HepG2 (cell line): Measurements from ENCODE around the gene WRAP73. TPM values are rescaled to one million over a fixed set of nuclear protein-coding genes. Genes with fewer than 3 reads are reported as not detected.

Experiments used
- AGO2 ChIP-seq: fragments of 200-400 bp; formaldehyde crosslinking; optimal IDR thresholded peaks from 2 replicates; pipeline ENCODE3; 2017; ENCODE audit warnings: mild to moderate bottlenecking, low read depth, low read length, moderate library complexity
- AKAP8 ChIP-seq: sonication (generic); formaldehyde crosslinking; IDR thresholded peaks from 2 replicates; pipeline ENCODE4 v1.5.1; 2020; ENCODE audit warnings: mild to moderate bottlenecking, missing genetic modification reagents
- ATF7-NPFF ChIP-seq: sonication (generic); formaldehyde crosslinking; IDR thresholded peaks from 2 replicates; pipeline ENCODE4 v1.8.1; 2023; ENCODE audit warnings: mild to moderate bottlenecking, low read depth, missing genetic modification reagents, moderate library complexity
- EHMT2 ChIP-seq: fragments of 200-600 bp; sonication (generic); IDR thresholded peaks from 2 replicates; pipeline ENCODE4 v1.7.0; 2017; ENCODE audit warnings: antibody characterized with exemption, low read depth, low read length, borderline replicate concordance
- HDAC1 ChIP-seq: sonication (generic); formaldehyde crosslinking; IDR thresholded peaks from 2 replicates; pipeline ENCODE4 v1.5.1; 2020; ENCODE audit warnings: mild to moderate bottlenecking, missing genetic modification reagents
- IKZF4 ChIP-seq: sonication (generic); formaldehyde crosslinking; IDR thresholded peaks from 2 replicates; pipeline ENCODE4 v1.5.1; 2020; ENCODE audit warnings: borderline replicate concordance, mild to moderate bottlenecking, low read depth, missing genetic modification reagents; ENCODE audit errors: not compliant biosample characterization
- NFYB ChIP-seq: sonication (generic); formaldehyde crosslinking; IDR thresholded peaks from 2 replicates; pipeline ENCODE4 v1.4.0; 2020; ENCODE audit warnings: missing genetic modification reagents
- PAWR ChIP-seq: sonication (generic); formaldehyde crosslinking; IDR thresholded peaks from 2 replicates; pipeline ENCODE4 v1.4.0; 2020; ENCODE audit warnings: missing genetic modification reagents, mild to moderate bottlenecking, borderline replicate concordance
- SCMH1 ChIP-seq: sonication (generic); formaldehyde crosslinking; IDR thresholded peaks from 2 replicates; pipeline ENCODE4 v1.9.0; 2021; ENCODE audit warnings: missing genetic modification reagents, mild to moderate bottlenecking, borderline replicate concordance
- SP1 ChIP-seq, 2 experiments: fragments of 450-650 bp in 1 of 2; sonication (generic) in 1 of 2; formaldehyde crosslinking in 1 of 2; IDR thresholded peaks; 2 replicates each; pipeline versions ENCODE4 v1.4.0 to v1.6.1; 2016 to 2020; ENCODE audit warnings: missing genetic modification reagents in 1 of 2
- ZFY ChIP-seq: sonication (generic); formaldehyde crosslinking; IDR thresholded peaks from 2 replicates; pipeline ENCODE4 v1.4.0; 2020; ENCODE audit warnings: missing genetic modification reagents
- ZNF180 ChIP-seq: sonication (generic); formaldehyde crosslinking; IDR thresholded peaks from 2 replicates; pipeline ENCODE4 v1.4.0; 2020; ENCODE audit warnings: low read depth, missing genetic modification reagents, borderline replicate concordance
- ZNF24 ChIP-seq: fragments of 450-650 bp; IDR thresholded peaks from 2 replicates; pipeline ENCODE4 v1.6.1; 2017; ENCODE audit warnings: antibody characterized with exemption, mild to moderate bottlenecking
- ZNF484 ChIP-seq: sonication (generic); formaldehyde crosslinking; IDR thresholded peaks from 2 replicates; pipeline ENCODE4 v1.5.1; 2020; ENCODE audit warnings: mild to moderate bottlenecking, low read depth, missing genetic modification reagents, borderline replicate concordance
- ZNF530 ChIP-seq: sonication (generic); formaldehyde crosslinking; IDR thresholded peaks from 2 replicates; pipeline ENCODE4 v1.5.0; 2020; ENCODE audit warnings: low read depth, mild to moderate bottlenecking, missing genetic modification reagents
- ZNF547 ChIP-seq: sonication (generic); formaldehyde crosslinking; IDR thresholded peaks from 2 replicates; pipeline ENCODE4 v1.5.1; 2020; ENCODE audit warnings: mild to moderate bottlenecking, missing genetic modification reagents
- ZNF552 ChIP-seq: sonication (generic); formaldehyde crosslinking; IDR thresholded peaks from 2 replicates; pipeline ENCODE4 v1.9.0; 2022; ENCODE audit warnings: missing genetic modification reagents, mild to moderate bottlenecking, borderline replicate concordance
- ZNF782 ChIP-seq: sonication (generic); formaldehyde crosslinking; IDR thresholded peaks from 2 replicates; pipeline ENCODE4 v1.4.0; 2020; ENCODE audit warnings: missing genetic modification reagents, mild to moderate bottlenecking, borderline replicate concordance
- ZNF883 ChIP-seq: sonication (generic); formaldehyde crosslinking; IDR thresholded peaks from 2 replicates; pipeline ENCODE4 v1.5.1; 2020; ENCODE audit warnings: mild to moderate bottlenecking, missing genetic modification reagents; ENCODE audit errors: not compliant biosample characterization
- polyA plus RNA-seq, 8 experiments: library from polyadenylated mRNA; depleted of rRNA in 3 of 8; stranded (reverse) in 7 of 8; unstranded in 1 of 8; fragments of >200 nt; fragmentation: Illumina TruSeq in 4 of 8; extraction: Trizol in 4 of 8; gene quantifications; 2 replicates each; pipeline versions ENCODE4 v1.2.1 to v1.2.3, GENCODE V29; 2011 to 2016; ENCODE audit warnings: low read depth in 4 of 8, missing spikeins in 1 of 8, mixed read lengths in 1 of 8; ENCODE audit not compliant: insufficient read depth in 1 of 8
- total RNA-seq, 5 experiments: library from RNA; depleted of rRNA; stranded (reverse); fragments of >200 nt; fragmentation: Illumina TruSeq; extraction: Trizol; gene quantifications; 2 replicates each; pipeline ENCODE4 v1.2.3, GENCODE V29; 2016; ENCODE audit warnings: low read depth in 1 of 5
- TF ChIP-seq, protein P1 (sequence below): sonication (generic); formaldehyde crosslinking; IDR thresholded peaks from 2 replicates; pipeline ENCODE4 v1.5.0; 2020; ENCODE audit warnings: mild to moderate bottlenecking, missing genetic modification reagents
- TF ChIP-seq, protein P2 (sequence below): IDR thresholded peaks from 2 replicates; pipeline ENCODE4 v1.6.1; 2016; ENCODE audit warnings: low read depth, missing genetic modification reagents, missing compliant biosample characterization

The WRAP73 gene
- total and polyA plus RNA-seq, 2 of the 13 experiments (the other 11 are each of a cell fraction or from before 2014, with no cell fraction given): 18.1 to 40.4 TPM

DNA sequence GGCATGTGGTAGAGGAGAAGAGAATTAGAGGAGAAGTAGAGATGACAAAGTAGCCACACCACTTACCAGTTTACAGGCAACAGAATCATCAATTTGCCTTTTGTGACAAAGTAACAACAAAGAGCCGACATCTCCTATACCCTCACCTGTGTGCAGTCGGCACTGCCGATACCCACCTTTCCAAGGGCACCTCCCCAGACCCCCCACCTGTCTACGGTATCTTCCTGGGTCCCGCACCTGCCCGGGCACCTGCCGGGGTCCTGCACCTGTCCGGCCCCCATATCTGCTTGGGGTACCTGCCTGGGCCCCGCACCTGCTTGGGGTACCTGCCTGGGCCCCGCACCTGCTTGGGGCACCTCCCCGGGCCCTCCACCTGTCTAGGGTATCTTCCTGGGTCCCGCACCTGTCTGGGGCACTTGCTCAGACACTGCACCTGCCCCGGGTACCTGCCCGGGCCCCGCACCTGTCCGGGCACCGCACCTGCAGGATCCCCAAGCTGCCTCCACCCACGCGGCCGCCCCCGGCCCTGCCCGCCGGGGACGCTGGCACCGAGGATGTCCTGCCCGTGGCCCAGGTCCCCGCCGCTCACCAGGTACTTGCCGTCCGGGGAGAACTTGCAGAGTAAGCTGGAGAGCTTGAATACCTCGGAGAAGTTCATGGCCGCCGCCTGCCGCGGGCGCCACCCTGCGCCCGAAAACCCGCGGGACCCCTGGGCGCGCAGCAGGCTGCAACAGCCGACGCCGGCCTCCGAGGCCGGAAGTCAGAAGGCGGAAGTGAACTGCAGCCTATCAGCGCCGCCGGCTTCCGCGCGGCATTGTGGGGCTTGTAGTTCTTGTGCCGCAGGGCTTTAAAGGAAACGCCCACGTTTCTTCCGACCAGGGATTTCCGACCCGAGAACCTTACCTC lies at the start of gene WRAP73 (continued):
- TF ChIP-seq ATF7-NPFF (CRISPR knock-in tag) (peak; percentile 48; the same call in 1 of the 2 replicates), ZNF484 (CRISPR knock-in tag) (no peak), ZNF547 (CRISPR knock-in tag) (no peak), HDAC1 (peak; percentile 57), ZNF530 (no peak), SP1 (IDR thresholded peaks at IDR 0.05) (no peak), SP1 (CRISPR knock-in tag; IDR thresholded peaks at IDR 0.05) (no peak), ZNF24 (no peak), PAWR (CRISPR knock-in tag) (0 out of 2 replicates have a peak, but pooled peaks have one; percentile 47), IKZF4 (CRISPR knock-in tag) (no peak), AKAP8 (0 out of 2 replicates have a peak, but pooled peaks have one; percentile 43), ZNF552 (CRISPR knock-in tag) (0 out of 2 replicates have a peak, but pooled peaks have one; percentile 46), ZNF782 (CRISPR knock-in tag) (peak; percentile 85), ZNF883 (CRISPR knock-in tag) (peak; percentile 41), AGO2 (peak; percentile 67), ZFY (CRISPR knock-in tag) (peak; percentile 75; the same call in 1 of the 2 replicates), SCMH1 (no peak), NFYB (peak; percentile 88), EHMT2 (no peak), ZNF180 (no peak)
- TF ChIP-seq, protein P1, sequence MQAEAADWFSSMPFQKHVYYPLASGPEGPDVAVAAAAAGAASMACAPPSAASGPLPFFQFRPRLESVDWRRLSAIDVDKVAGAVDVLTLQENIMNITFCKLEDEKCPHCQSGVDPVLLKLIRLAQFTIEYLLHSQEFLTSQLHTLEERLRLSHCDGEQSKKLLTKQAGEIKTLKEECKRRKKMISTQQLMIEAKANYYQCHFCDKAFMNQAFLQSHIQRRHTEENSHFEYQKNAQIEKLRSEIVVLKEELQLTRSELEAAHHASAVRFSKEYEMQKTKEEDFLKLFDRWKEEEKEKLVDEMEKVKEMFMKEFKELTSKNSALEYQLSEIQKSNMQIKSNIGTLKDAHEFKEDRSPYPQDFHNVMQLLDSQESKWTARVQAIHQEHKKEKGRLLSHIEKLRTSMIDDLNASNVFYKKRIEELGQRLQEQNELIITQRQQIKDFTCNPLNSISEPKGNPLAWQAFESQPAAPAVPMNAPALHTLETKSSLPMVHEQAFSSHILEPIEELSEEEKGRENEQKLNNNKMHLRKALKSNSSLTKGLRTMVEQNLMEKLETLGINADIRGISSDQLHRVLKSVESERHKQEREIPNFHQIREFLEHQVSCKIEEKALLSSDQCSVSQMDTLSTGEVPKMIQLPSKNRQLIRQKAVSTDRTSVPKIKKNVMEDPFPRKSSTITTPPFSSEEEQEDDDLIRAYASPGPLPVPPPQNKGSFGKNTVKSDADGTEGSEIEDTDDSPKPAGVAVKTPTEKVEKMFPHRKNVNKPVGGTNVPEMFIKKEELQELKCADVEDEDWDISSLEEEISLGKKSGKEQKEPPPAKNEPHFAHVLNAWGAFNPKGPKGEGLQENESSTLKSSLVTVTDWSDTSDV (CRISPR knock-in tag): no peak
- TF ChIP-seq, protein P2, sequence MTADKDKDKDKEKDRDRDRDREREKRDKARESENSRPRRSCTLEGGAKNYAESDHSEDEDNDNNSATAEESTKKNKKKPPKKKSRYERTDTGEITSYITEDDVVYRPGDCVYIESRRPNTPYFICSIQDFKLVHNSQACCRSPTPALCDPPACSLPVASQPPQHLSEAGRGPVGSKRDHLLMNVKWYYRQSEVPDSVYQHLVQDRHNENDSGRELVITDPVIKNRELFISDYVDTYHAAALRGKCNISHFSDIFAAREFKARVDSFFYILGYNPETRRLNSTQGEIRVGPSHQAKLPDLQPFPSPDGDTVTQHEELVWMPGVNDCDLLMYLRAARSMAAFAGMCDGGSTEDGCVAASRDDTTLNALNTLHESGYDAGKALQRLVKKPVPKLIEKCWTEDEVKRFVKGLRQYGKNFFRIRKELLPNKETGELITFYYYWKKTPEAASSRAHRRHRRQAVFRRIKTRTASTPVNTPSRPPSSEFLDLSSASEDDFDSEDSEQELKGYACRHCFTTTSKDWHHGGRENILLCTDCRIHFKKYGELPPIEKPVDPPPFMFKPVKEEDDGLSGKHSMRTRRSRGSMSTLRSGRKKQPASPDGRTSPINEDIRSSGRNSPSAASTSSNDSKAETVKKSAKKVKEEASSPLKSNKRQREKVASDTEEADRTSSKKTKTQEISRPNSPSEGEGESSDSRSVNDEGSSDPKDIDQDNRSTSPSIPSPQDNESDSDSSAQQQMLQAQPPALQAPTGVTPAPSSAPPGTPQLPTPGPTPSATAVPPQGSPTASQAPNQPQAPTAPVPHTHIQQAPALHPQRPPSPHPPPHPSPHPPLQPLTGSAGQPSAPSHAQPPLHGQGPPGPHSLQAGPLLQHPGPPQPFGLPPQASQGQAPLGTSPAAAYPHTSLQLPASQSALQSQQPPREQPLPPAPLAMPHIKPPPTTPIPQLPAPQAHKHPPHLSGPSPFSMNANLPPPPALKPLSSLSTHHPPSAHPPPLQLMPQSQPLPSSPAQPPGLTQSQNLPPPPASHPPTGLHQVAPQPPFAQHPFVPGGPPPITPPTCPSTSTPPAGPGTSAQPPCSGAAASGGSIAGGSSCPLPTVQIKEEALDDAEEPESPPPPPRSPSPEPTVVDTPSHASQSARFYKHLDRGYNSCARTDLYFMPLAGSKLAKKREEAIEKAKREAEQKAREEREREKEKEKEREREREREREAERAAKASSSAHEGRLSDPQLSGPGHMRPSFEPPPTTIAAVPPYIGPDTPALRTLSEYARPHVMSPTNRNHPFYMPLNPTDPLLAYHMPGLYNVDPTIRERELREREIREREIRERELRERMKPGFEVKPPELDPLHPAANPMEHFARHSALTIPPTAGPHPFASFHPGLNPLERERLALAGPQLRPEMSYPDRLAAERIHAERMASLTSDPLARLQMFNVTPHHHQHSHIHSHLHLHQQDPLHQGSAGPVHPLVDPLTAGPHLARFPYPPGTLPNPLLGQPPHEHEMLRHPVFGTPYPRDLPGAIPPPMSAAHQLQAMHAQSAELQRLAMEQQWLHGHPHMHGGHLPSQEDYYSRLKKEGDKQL (CRISPR knock-in tag): no peak
